Measurements from ENCODE around the gene GLRA2.

- TF ChIP-seq GATA2 (IDR thresholded peaks at IDR 0.05; ENCODE audit: low read depth, low read length) (no peak), GATA3 (IDR thresholded peaks at IDR 0.05; ENCODE audit: low read depth, low read length) (no peak)
Observed at GRCh38 chrX:14676431-14676830, 147.1 kb downstream of the GLRA2 start.
